OCI-LY7 (cell line): ENCODE measurements around the gene CEP152. TPM values are rescaled to one million over a fixed set of nuclear protein-coding genes. Genes with fewer than 3 reads are reported as not detected.

Experiments used
- BruUV-seq: library from RNA; stranded (reverse); fragments of 400-500 nt; replicated peaks from 2 replicates; lab custom pipeline; 2021; lab: Mats Ljungman, UMichigan
- CTCF ChIA-PET: fragments of 300-600 bp; sonication (Branson Sonifier 250); formaldehyde crosslinking; loops from one replicate; lab custom pipeline; 2022; ENCODE audit warnings: antibody characterized with exemption; ENCODE audit not compliant: unreplicated experiment; lab: Charles Lee
- POLR2A ChIA-PET: fragments of 300-600 bp; sonication (Branson Sonifier 250); formaldehyde crosslinking; loops from one replicate; lab custom pipeline; 2022; ENCODE audit warnings: antibody characterized with exemption; lab: Charles Lee
- DNase-seq: peaks from one replicate; pipeline ENCODE4 v3.0.0-alpha.2; 2015; ENCODE audit warnings: low spot score
- H2AFZ ChIP-seq: fragments of 200-600 bp; sonication (generic), shearing (Covaris generic); 2 replicates; pipeline ENCODE4 v1.6.1; 2014; ENCODE audit warnings: mild to moderate bottlenecking, antibody characterized with exemption, low read length, moderate library complexity
- H3K27ac ChIP-seq: fragments of 200-600 bp; sonication (generic); 2 replicates; pipeline ENCODE4 v1.5.1; 2014; ENCODE audit warnings: mixed run types, low read depth, mild to moderate bottlenecking, moderate library complexity, low read length, inconsistent platforms; ENCODE audit not compliant: poor library complexity, severe bottlenecking
- H3K36me3 ChIP-seq: fragments of 200-600 bp; sonication (generic); 2 replicates; pipeline ENCODE4 v1.6.1; 2014; ENCODE audit warnings: mild to moderate bottlenecking, antibody characterized with exemption, low read length, moderate library complexity, mixed read lengths; ENCODE audit not compliant: insufficient read depth
- H3K4me1 ChIP-seq: fragments of 200-600 bp; sonication (generic); 2 replicates; pipeline ENCODE4 v1.5.1; 2014; ENCODE audit warnings: mild to moderate bottlenecking, low read length; ENCODE audit not compliant: insufficient read depth, poor library complexity, severe bottlenecking
- H3K4me2 ChIP-seq: fragments of 200-600 bp; sonication (generic); 2 replicates; pipeline ENCODE4 v1.6.1; 2014; ENCODE audit warnings: mild to moderate bottlenecking, low read length
- H3K4me3 ChIP-seq: fragments of 200-600 bp; sonication (generic); 2 replicates; pipeline ENCODE4 v1.5.1; 2014; ENCODE audit warnings: mild to moderate bottlenecking, low read depth, low read length; ENCODE audit not compliant: poor library complexity, severe bottlenecking
- H3K79me2 ChIP-seq: fragments of 200-600 bp; sonication (generic); 2 replicates; pipeline ENCODE4 v1.6.1; 2016; ENCODE audit warnings: low read depth, mild to moderate bottlenecking, low read length, moderate library complexity, mixed read lengths; ENCODE audit not compliant: insufficient read depth
- H3K9me2 ChIP-seq: fragments of 200-600 bp; sonication (generic); 2 replicates; pipeline ENCODE4 v1.6.1; 2016; ENCODE audit warnings: mild to moderate bottlenecking, low read length, mixed read lengths; ENCODE audit not compliant: insufficient read depth
- H3K9me3 ChIP-seq: fragments of 200-600 bp; sonication (generic); 2 replicates; pipeline ENCODE4 v1.6.1; 2014; ENCODE audit warnings: mild to moderate bottlenecking, mixed run types, low read length, mixed read lengths
- H4K20me1 ChIP-seq: fragments of 200-600 bp; sonication (generic); 2 replicates; pipeline ENCODE4 v1.6.1; 2014; ENCODE audit warnings: mild to moderate bottlenecking, antibody characterized with exemption, low read length, moderate library complexity, mixed read lengths; ENCODE audit not compliant: insufficient read depth
- EZH2phosphoT487 ChIP-seq: fragments of 200-600 bp; sonication (generic); IDR thresholded peaks from 2 replicates; pipeline ENCODE4 v1.6.1; 2018; ENCODE audit warnings: low read depth, borderline replicate concordance, mild to moderate bottlenecking, mixed run types, antibody characterized with exemption, low read length, moderate library complexity, mixed read lengths
- intact Hi-C: fragments of 100-400 bp; cut with micrococcal nuclease; formaldehyde crosslinking; loops from one replicate; pipeline ENCODE4 v1.10.0; 2022; ENCODE audit not compliant: unreplicated experiment
- total RNA-seq, 2 experiments: library from RNA; depleted of rRNA in 1 of 2; stranded (reverse); fragments of >200 nt in 1 of 2; shearing (Covaris generic) in 1 of 2; gene quantifications; 2 replicates each; pipeline ENCODE4 v1.2.3, GENCODE V29; 2014 to 2022
- TF ChIP-seq, protein P1 (sequence below): fragments of 200-600 bp; sonication (generic); conservative IDR thresholded peaks from 2 replicates; pipeline ENCODE4 v1.5.1; 2014; ENCODE audit warnings: mild to moderate bottlenecking, antibody characterized with exemption, low read length, moderate library complexity, mixed read lengths

CEP152 gene
- total RNA-seq, 2 experiments from 2014 or later: 37.6 to 44.9 TPM

DNA sequence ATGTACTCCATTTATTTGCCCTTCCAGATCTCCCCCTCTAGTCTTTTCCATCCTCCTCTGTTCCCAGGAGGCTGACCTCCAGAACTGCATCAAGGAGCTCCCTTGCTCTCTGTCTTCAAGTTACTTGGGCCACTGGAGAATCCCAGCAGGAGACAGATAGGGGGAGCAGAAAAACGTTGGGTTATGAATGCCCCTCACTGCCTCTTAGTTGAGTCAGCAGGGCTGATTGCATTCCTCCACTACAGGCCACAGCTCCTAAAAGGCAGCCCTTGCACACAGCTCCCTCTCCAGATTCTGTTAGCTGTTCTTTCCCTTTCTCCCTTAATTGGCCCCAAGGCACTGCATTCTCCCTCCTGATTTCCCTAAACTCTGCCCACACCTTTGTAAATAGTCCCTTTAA, 12.4 kb upstream of the CEP152 start:
- Histone ChIP-seq H3K27ac (no peak overlapping the region), H3K9me3 (no peaks in the 10 kb centered on the region), H3K9me2 (no peaks in the 10 kb centered on the region), H4K20me1 (no peaks in the 10 kb centered on the region), H3K4me3 (no peak overlapping the region), H3K79me2 (no peaks in the 10 kb centered on the region), H3K4me2 (no peak overlapping the region), H3K36me3 (no peaks in the 10 kb centered on the region), H3K4me1 (no peaks in the 10 kb centered on the region), H2AFZ (no peak overlapping the region)
- no TSS peak for BruUV-seq
- TF ChIP-seq EZH2phosphoT487: no peak
- TF ChIP-seq, protein P1, sequence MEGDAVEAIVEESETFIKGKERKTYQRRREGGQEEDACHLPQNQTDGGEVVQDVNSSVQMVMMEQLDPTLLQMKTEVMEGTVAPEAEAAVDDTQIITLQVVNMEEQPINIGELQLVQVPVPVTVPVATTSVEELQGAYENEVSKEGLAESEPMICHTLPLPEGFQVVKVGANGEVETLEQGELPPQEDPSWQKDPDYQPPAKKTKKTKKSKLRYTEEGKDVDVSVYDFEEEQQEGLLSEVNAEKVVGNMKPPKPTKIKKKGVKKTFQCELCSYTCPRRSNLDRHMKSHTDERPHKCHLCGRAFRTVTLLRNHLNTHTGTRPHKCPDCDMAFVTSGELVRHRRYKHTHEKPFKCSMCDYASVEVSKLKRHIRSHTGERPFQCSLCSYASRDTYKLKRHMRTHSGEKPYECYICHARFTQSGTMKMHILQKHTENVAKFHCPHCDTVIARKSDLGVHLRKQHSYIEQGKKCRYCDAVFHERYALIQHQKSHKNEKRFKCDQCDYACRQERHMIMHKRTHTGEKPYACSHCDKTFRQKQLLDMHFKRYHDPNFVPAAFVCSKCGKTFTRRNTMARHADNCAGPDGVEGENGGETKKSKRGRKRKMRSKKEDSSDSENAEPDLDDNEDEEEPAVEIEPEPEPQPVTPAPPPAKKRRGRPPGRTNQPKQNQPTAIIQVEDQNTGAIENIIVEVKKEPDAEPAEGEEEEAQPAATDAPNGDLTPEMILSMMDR: no peak
- POLR2A ChIA-PET: interaction anchor here (0.9 kb wide), 1 partner anchor 12 kb away, joined by 4 read pairs; the partner anchor contains the start of gene CEP152
- intact Hi-C loops: no loop called here
- CTCF ChIA-PET: no interaction called here
- DNase-seq: no peak

DNA sequence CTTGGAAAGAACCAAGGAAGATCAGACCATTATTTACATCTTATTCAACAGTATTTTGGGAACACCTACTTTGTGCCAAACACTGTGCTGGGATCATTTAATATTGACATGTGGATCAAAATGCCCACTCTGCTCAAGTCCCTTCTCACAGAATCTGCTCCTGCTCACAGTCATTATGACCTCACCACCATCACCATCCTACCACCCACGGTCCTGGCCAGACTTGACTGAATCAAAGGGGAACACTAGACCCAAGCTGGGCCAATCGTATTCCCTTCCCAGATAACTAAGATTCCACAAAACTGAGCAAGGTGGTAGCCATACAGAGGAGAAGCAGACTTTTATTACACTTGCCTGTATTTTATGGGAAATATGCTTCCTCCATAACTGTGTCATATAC, 3.4 kb upstream of the CEP152 start:
- peaks cover 14% of the 10 kb centered on the region for H3K4me1 ChIP-seq
- POLR2A ChIA-PET: no interaction called here
- no peak overlapping the region for H3K4me2 ChIP-seq
- no TSS peak for BruUV-seq
- no peaks in the 10 kb centered on the region for H3K9me2 ChIP-seq
- H3K27ac ChIP-seq: no peak overlapping the region
- no peak for TF ChIP-seq EZH2phosphoT487
- TF ChIP-seq, protein P1: no peak
- H2AFZ ChIP-seq: no peak overlapping the region
- no peaks in the 10 kb centered on the region for H3K36me3 ChIP-seq
- DNase-seq: no peak
- intact Hi-C loops: loop anchor here (5.0 kb wide), 2 partner anchors 233 to 482 kb away; partner anchors contain the start of genes DUT and SECISBP2L
- CTCF ChIA-PET: no interaction called here
- no peaks in the 10 kb centered on the region for H3K9me3 ChIP-seq
- no peak overlapping the region for H3K4me3 ChIP-seq
- H4K20me1 ChIP-seq: no peaks in the 10 kb centered on the region
- H3K79me2 ChIP-seq: peaks cover 11% of the 10 kb centered on the region

DNA sequence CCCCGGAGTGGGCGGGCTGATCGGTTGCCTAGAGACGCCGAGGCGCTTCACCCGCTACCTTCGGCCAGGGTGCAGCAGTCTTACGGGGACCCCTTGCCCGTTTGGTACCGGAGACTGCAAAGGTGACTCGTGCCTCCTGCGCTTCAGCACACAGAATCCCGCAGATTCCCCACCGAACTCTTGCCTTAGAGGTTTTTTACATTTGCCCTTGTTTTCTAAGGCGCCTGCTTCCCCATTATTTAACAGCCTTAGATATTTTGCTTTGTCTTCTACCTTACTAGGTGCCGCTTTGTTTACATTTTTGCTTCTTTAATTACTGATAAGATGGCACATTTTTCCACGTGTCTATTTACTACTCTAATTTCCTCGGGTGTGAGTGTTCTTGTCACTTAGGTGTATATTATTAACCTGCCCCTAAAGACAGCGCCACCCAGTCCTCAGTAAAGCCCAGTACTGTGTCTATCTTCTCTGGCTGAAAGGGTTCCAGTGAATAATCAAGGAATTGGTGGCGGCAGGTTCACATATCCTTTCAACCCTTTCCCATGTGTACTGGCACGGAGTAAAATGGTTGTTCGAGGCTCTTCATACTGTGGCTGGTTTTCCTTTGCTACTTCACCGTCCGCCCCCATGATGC, 573 bp upstream of the CEP152 start:
- CTCF ChIA-PET: interaction anchor here (0.8 kb wide), 1 partner anchor 11 kb away, joined by 3 read pairs; no protein-coding TSS in a partner anchor

More for the DNA sequence above, 573 bp upstream of the CEP152 start:
- Histone ChIP-seq H2AFZ (peak overlapping the region; percentile 99), H3K9me3 (no peaks in the 10 kb centered on the region), H3K27ac (no peak overlapping the region), H3K4me1 (peaks cover 31% of the 10 kb centered on the region), H3K4me3 (peak overlapping the region; percentile 94), H3K9me2 (no peaks in the 10 kb centered on the region), H3K4me2 (peak overlapping the region; percentile 77), H4K20me1 (peaks cover 4% of the 10 kb centered on the region; the same call in 1 of the 2 replicates), H3K36me3 (no peaks in the 10 kb centered on the region), H3K79me2 (peaks cover 40% of the 10 kb centered on the region)
- BruUV-seq: no TSS peak
- intact Hi-C loops: loop anchor here (2.0 to 5.0 kb wide), 3 partner anchors 67 to 479 kb away; partner anchors contain the start of genes DUT, EID1 and SECISBP2L
- no peak for TF ChIP-seq EZH2phosphoT487
- TF ChIP-seq, protein P1: peak; percentile 67
- peak; percentile 28 for DNase-seq
- POLR2A ChIA-PET: interaction anchor here (0.6 to 1.4 kb wide), 12 partner anchors 10 to 808 kb away, joined by 3 to 11 read pairs (median 4); partner anchors contain the start of genes EID1 and GALK2
